Measurements from ENCODE around the gene OR51A2. TPM values are rescaled to one million over a fixed set of nuclear protein-coding genes. Genes with fewer than 3 reads are reported as not detected.

OR51A2 gene
- total RNA-seq, 1 donor from 2014 or later: not detected

- Mint-ChIP-seq H3K36me3 (ENCODE audit: unreplicated experiment) (no peaks in the 10 kb centered on the region), H3K27me3 (ENCODE audit: unreplicated experiment) (no peaks in the 10 kb centered on the region), H3K4me1 (ENCODE audit: low read depth, unreplicated experiment) (no peaks in the 10 kb centered on the region), H3K27ac (ENCODE audit: unreplicated experiment) (no peak overlapping the region), H3K4me3 (ENCODE audit: unreplicated experiment) (no peak overlapping the region), H3K9me3 (ENCODE audit: unreplicated experiment) (no peaks in the 10 kb centered on the region)
- no peak for DNase-seq
- TF ChIP-seq, protein P1, sequence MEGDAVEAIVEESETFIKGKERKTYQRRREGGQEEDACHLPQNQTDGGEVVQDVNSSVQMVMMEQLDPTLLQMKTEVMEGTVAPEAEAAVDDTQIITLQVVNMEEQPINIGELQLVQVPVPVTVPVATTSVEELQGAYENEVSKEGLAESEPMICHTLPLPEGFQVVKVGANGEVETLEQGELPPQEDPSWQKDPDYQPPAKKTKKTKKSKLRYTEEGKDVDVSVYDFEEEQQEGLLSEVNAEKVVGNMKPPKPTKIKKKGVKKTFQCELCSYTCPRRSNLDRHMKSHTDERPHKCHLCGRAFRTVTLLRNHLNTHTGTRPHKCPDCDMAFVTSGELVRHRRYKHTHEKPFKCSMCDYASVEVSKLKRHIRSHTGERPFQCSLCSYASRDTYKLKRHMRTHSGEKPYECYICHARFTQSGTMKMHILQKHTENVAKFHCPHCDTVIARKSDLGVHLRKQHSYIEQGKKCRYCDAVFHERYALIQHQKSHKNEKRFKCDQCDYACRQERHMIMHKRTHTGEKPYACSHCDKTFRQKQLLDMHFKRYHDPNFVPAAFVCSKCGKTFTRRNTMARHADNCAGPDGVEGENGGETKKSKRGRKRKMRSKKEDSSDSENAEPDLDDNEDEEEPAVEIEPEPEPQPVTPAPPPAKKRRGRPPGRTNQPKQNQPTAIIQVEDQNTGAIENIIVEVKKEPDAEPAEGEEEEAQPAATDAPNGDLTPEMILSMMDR (IDR thresholded peaks at IDR 0.05; ENCODE audit: partially characterized antibody, unreplicated experiment): no peak
Measured at GRCh38 chr11:4982678-4983077, 27.2 kb upstream of the OR51A2 start.

GRCh38 chr11:4979036-4979435 lies 23.5 kb upstream of the OR51A2 start:
- H3K27me3 Mint-ChIP-seq (ENCODE audit: unreplicated experiment): no peaks in the 10 kb centered on the region
- no peak overlapping the region for H3K4me3 Mint-ChIP-seq (ENCODE audit: unreplicated experiment)
- H3K36me3 Mint-ChIP-seq (ENCODE audit: unreplicated experiment): no peaks in the 10 kb centered on the region
- no peak overlapping the region for H3K27ac Mint-ChIP-seq (ENCODE audit: unreplicated experiment)
- TF ChIP-seq, protein P1 (IDR thresholded peaks at IDR 0.05; ENCODE audit: partially characterized antibody, unreplicated experiment): no peak
- DNase-seq: no peak
- H3K9me3 Mint-ChIP-seq (ENCODE audit: unreplicated experiment): no peaks in the 10 kb centered on the region
- H3K4me1 Mint-ChIP-seq (ENCODE audit: low read depth, unreplicated experiment): no peaks in the 10 kb centered on the region

DNA sequence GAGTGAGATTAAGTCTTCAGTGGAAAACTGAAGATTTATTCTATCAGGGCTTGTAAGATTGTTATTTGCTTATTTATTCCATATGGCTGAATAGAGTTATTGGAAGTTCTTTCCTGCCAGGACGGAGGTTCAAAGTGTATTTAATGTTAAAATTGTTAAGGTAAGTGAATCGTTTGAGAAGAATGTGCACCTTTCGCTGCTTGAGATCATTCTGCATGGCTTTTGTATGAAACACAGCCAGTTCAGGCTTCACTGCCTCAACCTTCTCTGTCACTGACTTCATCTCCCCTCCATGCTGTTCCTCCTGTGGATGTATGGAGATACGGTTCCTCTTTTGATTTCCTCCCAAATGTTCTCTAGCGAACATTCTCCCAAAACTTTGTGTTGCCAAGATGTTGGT lies 19.9 kb upstream of the OR51A2 start:
- Mint-ChIP-seq H3K27ac (ENCODE audit: unreplicated experiment) (no peak overlapping the region), H3K9me3 (ENCODE audit: unreplicated experiment) (no peaks in the 10 kb centered on the region), H3K4me3 (ENCODE audit: unreplicated experiment) (no peak overlapping the region), H3K36me3 (ENCODE audit: unreplicated experiment) (no peaks in the 10 kb centered on the region), H3K4me1 (ENCODE audit: low read depth, unreplicated experiment) (no peaks in the 10 kb centered on the region), H3K27me3 (ENCODE audit: unreplicated experiment) (no peaks in the 10 kb centered on the region)
- no peak for DNase-seq
- TF ChIP-seq, protein P1 (IDR thresholded peaks at IDR 0.05; ENCODE audit: partially characterized antibody, unreplicated experiment): no peak

DNA sequence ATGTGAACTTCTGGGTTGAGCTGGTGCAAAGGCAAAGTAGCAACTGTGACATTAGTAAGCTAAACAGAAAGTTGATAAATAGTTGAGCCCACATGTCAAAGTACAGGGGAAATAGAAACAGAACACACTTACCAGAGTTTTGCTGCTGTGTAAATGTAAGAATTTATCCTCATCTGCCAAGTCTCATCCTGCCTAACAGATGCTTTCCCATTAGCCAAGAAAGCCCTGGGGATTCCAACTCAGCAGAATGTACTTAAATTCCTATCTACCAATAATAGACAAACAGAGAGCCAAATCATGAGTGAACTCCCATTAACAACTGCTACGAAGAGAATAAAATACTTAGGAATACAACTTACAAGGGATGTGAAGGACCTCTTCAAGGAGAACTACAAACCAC lies 7.3 kb upstream of the OR51A2 start:
- H3K36me3 Mint-ChIP-seq (ENCODE audit: unreplicated experiment): no peaks in the 10 kb centered on the region
- TF ChIP-seq, protein P1 (IDR thresholded peaks at IDR 0.05; ENCODE audit: partially characterized antibody, unreplicated experiment): no peak
- no peak overlapping the region for H3K27ac Mint-ChIP-seq (ENCODE audit: unreplicated experiment)
- H3K4me3 Mint-ChIP-seq (ENCODE audit: unreplicated experiment): no peak overlapping the region
- H3K4me1 Mint-ChIP-seq (ENCODE audit: low read depth, unreplicated experiment): peaks cover 4% of the 10 kb centered on the region
- H3K27me3 Mint-ChIP-seq (ENCODE audit: unreplicated experiment): no peaks in the 10 kb centered on the region
- peaks cover 7% of the 10 kb centered on the region for H3K9me3 Mint-ChIP-seq (ENCODE audit: unreplicated experiment)
- DNase-seq: no peak

DNA sequence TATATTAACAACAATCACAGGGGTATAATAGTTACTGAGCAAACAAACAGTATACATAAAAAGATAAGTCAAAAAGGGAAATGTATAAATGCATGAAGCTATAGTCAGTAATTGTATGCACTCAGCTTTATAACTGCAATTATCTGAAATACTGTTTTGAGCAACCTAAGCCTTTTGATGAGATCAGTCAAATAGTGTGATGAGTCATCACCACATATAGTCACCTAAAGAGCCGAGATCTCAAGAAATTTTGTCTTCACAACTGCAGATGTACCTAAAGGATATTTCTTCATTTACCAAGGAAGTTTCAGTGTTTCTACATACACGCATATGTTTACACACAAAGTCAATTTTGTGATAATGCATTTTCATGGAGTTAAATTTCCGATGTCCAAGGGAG lies 5.4 kb upstream of the OR51A2 start:
- no peak overlapping the region for H3K4me3 Mint-ChIP-seq (ENCODE audit: unreplicated experiment)
- TF ChIP-seq, protein P1 (IDR thresholded peaks at IDR 0.05; ENCODE audit: partially characterized antibody, unreplicated experiment): no peak
- H3K27me3 Mint-ChIP-seq (ENCODE audit: unreplicated experiment): no peaks in the 10 kb centered on the region
- DNase-seq: no peak
- peaks cover 7% of the 10 kb centered on the region for H3K9me3 Mint-ChIP-seq (ENCODE audit: unreplicated experiment)
- H3K4me1 Mint-ChIP-seq (ENCODE audit: low read depth, unreplicated experiment): peaks cover 4% of the 10 kb centered on the region
- no peak overlapping the region for H3K27ac Mint-ChIP-seq (ENCODE audit: unreplicated experiment)
- H3K36me3 Mint-ChIP-seq (ENCODE audit: unreplicated experiment): no peaks in the 10 kb centered on the region

All from glutamatergic neuron (in vitro differentiated cells).